H9 (cell line): ENCODE results near the gene ACTN2. TPM values are rescaled to one million over a fixed set of nuclear protein-coding genes. Genes with fewer than 3 reads are reported as not detected.

Source experiments
- DNase-seq: peaks from one replicate; pipeline ENCODE4 v3.0.0-alpha.2; 2017
- H2AFZ ChIP-seq: one replicate; pipeline ENCODE4 v1.6.1; 2013; ENCODE audit warnings: mild to moderate bottlenecking, low read length, control low read depth, moderate library complexity
- H2AK5ac ChIP-seq: 2 replicates; pipeline ENCODE4 v1.6.1; 2013; ENCODE audit warnings: low read length, control low read depth, mixed read lengths; ENCODE audit not compliant: insufficient read length
- H2BK120ac ChIP-seq: one replicate; pipeline ENCODE4 v1.6.1; 2013; ENCODE audit warnings: low read depth, mild to moderate bottlenecking, low read length, control low read depth, inconsistent platforms; ENCODE audit not compliant: poor library complexity, severe bottlenecking
- H2BK12ac ChIP-seq: 2 replicates; pipeline ENCODE4 v1.6.1; 2013; ENCODE audit warnings: low read length, control low read depth, mixed read lengths, low read depth; ENCODE audit not compliant: insufficient read length
- H2BK15ac ChIP-seq: 2 replicates; pipeline ENCODE4 v1.6.1; 2013; ENCODE audit warnings: low read depth, low read length, control low read depth
- H2BK20ac ChIP-seq: one replicate; pipeline ENCODE4 v1.6.1; 2013; ENCODE audit warnings: low read depth, mild to moderate bottlenecking, low read length, control low read depth, inconsistent platforms; ENCODE audit not compliant: poor library complexity, severe bottlenecking
- H2BK5ac ChIP-seq: 2 replicates; pipeline ENCODE4 v1.6.1; 2013; ENCODE audit warnings: low read length, control low read depth, mixed read lengths; ENCODE audit not compliant: insufficient read length
- H3K14ac ChIP-seq: 2 replicates; pipeline ENCODE4 v1.6.1; 2013; ENCODE audit warnings: low read length, control low read depth; ENCODE audit not compliant: insufficient read depth
- H3K18ac ChIP-seq: 2 replicates; pipeline ENCODE4 v1.6.1; 2013; ENCODE audit warnings: low read depth, mild to moderate bottlenecking, mixed read lengths, low read length, control low read depth; ENCODE audit not compliant: insufficient read length
- H3K23ac ChIP-seq: 2 replicates; pipeline ENCODE4 v1.6.1; 2013; ENCODE audit warnings: low read length, control low read depth, mixed read lengths, low read depth; ENCODE audit not compliant: insufficient read length
- H3K23me2 ChIP-seq: 2 replicates; pipeline ENCODE4 v1.6.1; 2013; ENCODE audit warnings: low read depth, mild to moderate bottlenecking, mixed read lengths, low read length, control low read depth; ENCODE audit not compliant: insufficient read length, poor library complexity, severe bottlenecking
- H3K27ac ChIP-seq: 2 replicates; pipeline ENCODE4 v1.5.1; 2013; ENCODE audit warnings: low read length, control low read depth, mixed read lengths, low read depth; ENCODE audit not compliant: insufficient read length
- H3K27me3 ChIP-seq: 2 replicates; pipeline ENCODE4 v1.6.1; 2013; ENCODE audit warnings: low read length, control low read depth, inconsistent platforms; ENCODE audit not compliant: insufficient read depth
- H3K4ac ChIP-seq: 2 replicates; pipeline ENCODE4 v1.6.1; 2013; ENCODE audit warnings: low read depth, mild to moderate bottlenecking, control low read depth, inconsistent platforms, low read length, moderate library complexity
- H3K4me1 ChIP-seq: 2 replicates; pipeline ENCODE4 v1.6.1; 2013; ENCODE audit warnings: low read length, control low read depth, inconsistent platforms; ENCODE audit not compliant: insufficient read depth
- H3K4me2 ChIP-seq: 2 replicates; pipeline ENCODE4 v1.6.1; 2013; ENCODE audit warnings: low read length, control low read depth, mixed read lengths; ENCODE audit not compliant: insufficient read length, insufficient read depth
- H3K56ac ChIP-seq: 2 replicates; pipeline ENCODE4 v1.6.1; 2013; ENCODE audit warnings: low read depth, mild to moderate bottlenecking, mixed read lengths, low read length, control low read depth; ENCODE audit not compliant: insufficient read length
- H3K79me1 ChIP-seq: 2 replicates; pipeline ENCODE4 v1.6.1; 2013; ENCODE audit warnings: low read depth, mild to moderate bottlenecking, moderate library complexity, low read length, control low read depth, inconsistent platforms; ENCODE audit not compliant: insufficient read depth, poor library complexity, severe bottlenecking
- H3K79me2 ChIP-seq: 2 replicates; pipeline ENCODE4 v1.6.1; 2013; ENCODE audit warnings: low read length, control low read depth, inconsistent platforms; ENCODE audit not compliant: insufficient read depth
- H3K9ac ChIP-seq: 2 replicates; pipeline ENCODE4 v1.6.1; 2013; ENCODE audit warnings: low read length, control low read depth, mixed read lengths; ENCODE audit not compliant: insufficient read length; ENCODE audit errors: extremely low read depth
- H3K9me3 ChIP-seq: one replicate; pipeline ENCODE4 v1.6.1; 2013; ENCODE audit warnings: low read depth, low read length, inconsistent platforms; ENCODE audit not compliant: control insufficient read depth
- H3T11ph ChIP-seq: one replicate; pipeline ENCODE4 v1.6.1; 2013; ENCODE audit warnings: mild to moderate bottlenecking, low read length, control low read depth, inconsistent platforms
- H4K20me1 ChIP-seq: one replicate; pipeline ENCODE4 v1.6.1; 2013; ENCODE audit not compliant: control insufficient read depth, insufficient read length, insufficient read depth
- H4K5ac ChIP-seq: 2 replicates; pipeline ENCODE4 v1.6.1; 2013; ENCODE audit warnings: low read depth, mild to moderate bottlenecking, mixed read lengths, low read length, control low read depth; ENCODE audit not compliant: insufficient read length
- H4K8ac ChIP-seq: replicated peaks from 2 replicates; pipeline ENCODE4 v1.6.1; 2013; ENCODE audit warnings: low read length, control low read depth, mixed read lengths, low read depth; ENCODE audit not compliant: insufficient read length
- H4K91ac ChIP-seq: 2 replicates; pipeline ENCODE4 v1.6.1; 2013; ENCODE audit warnings: low read depth, mild to moderate bottlenecking, moderate library complexity, mixed read lengths, low read length, control low read depth; ENCODE audit not compliant: insufficient read length
- H3K27ac Mint-ChIP-seq, 3 experiments: 2 replicates in 2 of 3; 3 replicates in 1 of 3; pipeline ENCODE4 v1.8.0; 2020 to 2021; ENCODE audit warnings: mixed read lengths in 3 of 3, mild to moderate bottlenecking in 1 of 3, moderate library complexity in 1 of 3
- H3K27me3 Mint-ChIP-seq: 2 replicates; pipeline ENCODE4 v1.8.0; 2021; ENCODE audit warnings: low read depth, mild to moderate bottlenecking, moderate library complexity, mixed read lengths
- H3K36me3 Mint-ChIP-seq, 3 experiments: 2 replicates in 2 of 3; 3 replicates in 1 of 3; pipeline ENCODE4 v1.8.0; 2020 to 2021; ENCODE audit warnings: low read depth in 3 of 3, mixed read lengths in 3 of 3; ENCODE audit not compliant: insufficient read depth in 1 of 3
- H3K4me1 Mint-ChIP-seq, 2 experiments: 2 replicates each; pipeline ENCODE4 v1.8.0; 2020; ENCODE audit warnings: mixed read lengths in 2 of 2
- H3K4me3 Mint-ChIP-seq, 2 experiments: 2 replicates in 1 of 2; 3 replicates in 1 of 2; pipeline ENCODE4 v1.8.0; 2020 to 2021; ENCODE audit warnings: mild to moderate bottlenecking in 2 of 2, mixed read lengths in 2 of 2, moderate library complexity in 1 of 2
- H3K9me3 Mint-ChIP-seq, 2 experiments: 2 replicates in 1 of 2; 3 replicates in 1 of 2; pipeline ENCODE4 v1.8.0; 2020; ENCODE audit warnings: mild to moderate bottlenecking in 2 of 2, mixed read lengths in 2 of 2, moderate library complexity in 1 of 2
- WGBS: extraction: QIAGEN DNeasy Blood & Tissue Kit; methylation state at CpG from one replicate; pipeline ENCODE4 v1.1.7; 2013; ENCODE audit warnings: missing lambda C conversion rate, low lambda C conversion rate, mixed read lengths; ENCODE audit not compliant: insufficient read length; ENCODE audit errors: extremely low coverage; 5-methylcytosine and 5-hydroxymethylcytosine counted together
- total RNA-seq: library from RNA; stranded (reverse); gene quantifications from 2 replicates; pipeline ENCODE4 v1.2.1, GENCODE V29; 2021
- TF ChIP-seq, protein P1 (sequence below): fragments of 200-600 bp; sonication (generic); conservative IDR thresholded peaks from 3 replicates; pipeline ENCODE4 v1.8.0; 2021; ENCODE audit warnings: antibody characterized with exemption, mild to moderate bottlenecking

The ACTN2 gene
- total RNA-seq, 1 experiment from 2014 or later, result 2.3 TPM

DNA sequence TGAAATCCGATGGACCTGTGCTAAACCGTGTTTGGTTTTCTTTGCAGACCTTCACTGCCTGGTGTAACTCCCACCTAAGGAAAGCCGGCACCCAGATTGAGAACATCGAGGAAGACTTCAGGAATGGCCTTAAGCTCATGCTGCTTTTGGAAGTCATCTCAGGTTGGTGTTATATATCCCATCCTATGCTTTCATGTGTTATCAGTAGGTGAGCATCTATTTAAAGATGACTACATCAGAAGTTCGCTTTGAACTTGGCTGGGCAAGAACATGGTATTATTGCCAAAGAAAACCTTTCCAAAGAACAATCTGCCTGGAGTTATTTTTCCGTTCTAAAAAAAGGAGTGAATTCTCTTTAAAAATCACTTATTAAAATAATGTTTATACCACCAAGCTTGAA, 31.5 kb downstream of the ACTN2 start:
- Histone ChIP-seq H3K27me3 (no peaks in the 10 kb centered on the region), H3K9me3 (no peaks in the 10 kb centered on the region), H3K79me1 (no peaks in the 10 kb centered on the region), H2AFZ (no peak overlapping the region), H3K79me2 (no peaks in the 10 kb centered on the region), H4K5ac (no peak overlapping the region), H2BK12ac (no peak overlapping the region), H3K9ac (no peak overlapping the region), H3K18ac (no peak overlapping the region), H3K4me1 (no peaks in the 10 kb centered on the region), H3K4ac (no peak overlapping the region), H3T11ph (no peak overlapping the region), H4K20me1 (no peaks in the 10 kb centered on the region), H4K91ac (no peak overlapping the region), H3K23ac (no peak overlapping the region), H2BK20ac (no peak overlapping the region), H3K27ac (no peak overlapping the region), H3K56ac (no peak overlapping the region), H2BK15ac (no peak overlapping the region), H4K8ac (no peak overlapping the region), H3K23me2 (no peaks in the 10 kb centered on the region), H2BK5ac (no peak overlapping the region), H2AK5ac (no peak overlapping the region), H3K4me2 (no peak overlapping the region), H3K14ac (no peak overlapping the region), H2BK120ac (no peak overlapping the region)
- TF ChIP-seq, protein P1, sequence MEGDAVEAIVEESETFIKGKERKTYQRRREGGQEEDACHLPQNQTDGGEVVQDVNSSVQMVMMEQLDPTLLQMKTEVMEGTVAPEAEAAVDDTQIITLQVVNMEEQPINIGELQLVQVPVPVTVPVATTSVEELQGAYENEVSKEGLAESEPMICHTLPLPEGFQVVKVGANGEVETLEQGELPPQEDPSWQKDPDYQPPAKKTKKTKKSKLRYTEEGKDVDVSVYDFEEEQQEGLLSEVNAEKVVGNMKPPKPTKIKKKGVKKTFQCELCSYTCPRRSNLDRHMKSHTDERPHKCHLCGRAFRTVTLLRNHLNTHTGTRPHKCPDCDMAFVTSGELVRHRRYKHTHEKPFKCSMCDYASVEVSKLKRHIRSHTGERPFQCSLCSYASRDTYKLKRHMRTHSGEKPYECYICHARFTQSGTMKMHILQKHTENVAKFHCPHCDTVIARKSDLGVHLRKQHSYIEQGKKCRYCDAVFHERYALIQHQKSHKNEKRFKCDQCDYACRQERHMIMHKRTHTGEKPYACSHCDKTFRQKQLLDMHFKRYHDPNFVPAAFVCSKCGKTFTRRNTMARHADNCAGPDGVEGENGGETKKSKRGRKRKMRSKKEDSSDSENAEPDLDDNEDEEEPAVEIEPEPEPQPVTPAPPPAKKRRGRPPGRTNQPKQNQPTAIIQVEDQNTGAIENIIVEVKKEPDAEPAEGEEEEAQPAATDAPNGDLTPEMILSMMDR, result no peak
- Mint-ChIP-seq H3K27ac (peak overlapping the region in 1 of 3 experiments; percentile 51; a peak in 1 of 7 replicates), H3K4me3 (no peak overlapping the region), H3K4me1 (no peaks in the 10 kb centered on the region), H3K27me3 (no peaks in the 10 kb centered on the region), H3K36me3 (no peaks in the 10 kb centered on the region; a peak in 1 of 7 replicates), H3K9me3 (no peaks in the 10 kb centered on the region)
- no CpG with 5 or more reads among the region's 6 CpGs for WGBS
- no peak for DNase-seq
